Fibroblast of the aortic adventitia (primary cell): ENCODE measurements around the gene TH. TPM values are rescaled to one million over a fixed set of nuclear protein-coding genes. Genes with fewer than 3 reads are reported as not detected.

ENCODE experiments used
- DNase-seq: peaks from one replicate; pipeline ENCODE4 v3.0.0-alpha.2; 2010; ENCODE audit warnings: low read depth
- H3K4me3 ChIP-seq: 2 replicates; pipeline ENCODE4 v1.5.1; 2011; ENCODE audit warnings: low read depth, mild to moderate bottlenecking, control low read depth, low read length, moderate library complexity
- CTCF ChIP-seq: IDR thresholded peaks from 2 replicates; pipeline ENCODE4 v1.5.1; 2011; ENCODE audit warnings: mild to moderate bottlenecking, low read length, control low read depth, inconsistent platforms; ENCODE audit not compliant: insufficient read depth
- total RNA-seq: library from RNA; depleted of rRNA; stranded (reverse); fragments of >200 nt; gene quantifications from 2 replicates; pipeline ENCODE4 v1.2.3, GENCODE V29; 2012; ENCODE audit warnings: low replicate concordance

The TH gene
- total RNA-seq, 1 donor = not detected

- H3K4me3 ChIP-seq = no peak within 1 kb of the TSS
- TF ChIP-seq CTCF = no peak
- no peak for DNase-seq
Observed at GRCh38 chr11:2139123-2139521, 32.5 kb downstream of the TH start, which contains the start of gene IGF2. IGF2 (minus strand) TSS chr11:2139389; CDS start chr11:2135523, 3,866 bp downstream.

- no peak for TF ChIP-seq CTCF
- no peak overlapping the region for H3K4me3 ChIP-seq
- DNase-seq = no peak
Observed at GRCh38 chr11:2138431-2139122, 33.0 kb downstream of the TH start.

- H3K4me3 ChIP-seq = no peak overlapping the region
Observed at GRCh38 chr11:2138068-2138430, 33.6 kb downstream of the TH start.

GRCh38 chr11:2137202-2138067 lies 34.2 kb downstream of the TH start:
- no peak overlapping the region for H3K4me3 ChIP-seq
- no peak for TF ChIP-seq CTCF
- DNase-seq = peak; percentile 11

More at GRCh38 chr11:2138068-2138430, 33.6 kb downstream of the TH start:
- DNase-seq = no peak
- TF ChIP-seq CTCF = no peak

- H3K4me3 ChIP-seq = no peak overlapping the region
- TF ChIP-seq CTCF = no peak
- no peak for DNase-seq
Observed at GRCh38 chr11:2136952-2137201, 34.7 kb downstream of the TH start.

GRCh38 chr11:2136209-2136951 lies 35.2 kb downstream of the TH start:
- no peak overlapping the region for H3K4me3 ChIP-seq
- no peak for DNase-seq
- no peak for TF ChIP-seq CTCF
